GM12878 (cell line): ENCODE data around the gene TRIM61. TPM values are rescaled to one million over a fixed set of nuclear protein-coding genes. Genes with fewer than 3 reads are reported as not detected.

Experiments
- ATAC-seq: fragments of 200-7000 bp; cut with Tn5 transposase; 3 replicates; pipeline ENCODE4 v1.9.1; 2020; ENCODE audit warnings: mild to moderate bottlenecking, moderate library complexity
- BruUV-seq: library from RNA; stranded (reverse); fragments of 400-500 nt; replicated peaks from 2 replicates; lab custom pipeline; 2021; lab: Mats Ljungman, UMichigan
- CTCF ChIA-PET: fragments of 300-600 bp; sonication (Branson Sonifier 250); formaldehyde crosslinking; extraction: SDS; loops from one replicate; lab custom pipeline; 2021; ENCODE audit warnings: inconsistent platforms; lab: Yijun Ruan, JAX
- POLR2A ChIA-PET: fragments of 350-600 bp; formaldehyde crosslinking; extraction: SDS; loops from one replicate; lab custom pipeline; 2021; ENCODE audit warnings: inconsistent platforms; lab: Charles Lee
- RAD21 ChIA-PET: fragments of 300-600 bp; sonication (Branson Sonifier 250); formaldehyde crosslinking; loops from one replicate; lab custom pipeline; 2023; ENCODE audit warnings: antibody characterized with exemption; ENCODE audit not compliant: unreplicated experiment; lab: Charles Lee
- SMC1A ChIA-PET: fragments of 300-600 bp; sonication (Branson Sonifier 250); formaldehyde crosslinking; loops from one replicate; lab custom pipeline; 2023; ENCODE audit not compliant: unreplicated experiment, uncharacterized antibody; lab: Charles Lee
- DNase-seq: peaks from one replicate; pipeline ENCODE4 v3.0.0-alpha.2; 2011; ENCODE audit warnings: low read depth, low spot score
- FAIRE-seq: peaks from 3 replicates; lab custom pipeline; 2011; peaks lifted over from hg19 to GRCh38; lab: Jason Lieb, UNC
- H2AFZ ChIP-seq: 2 replicates; pipeline ENCODE4 v1.6.0; 2011; ENCODE audit warnings: low read depth, low read length, control low read depth; ENCODE audit not compliant: control insufficient read depth
- H3K27ac ChIP-seq: 2 replicates; pipeline ENCODE4 v1.5.1; 2011; ENCODE audit warnings: control low read depth; ENCODE audit not compliant: control insufficient read depth, insufficient read depth
- H3K27me3 ChIP-seq, 2 experiments: replicated peaks in 1 of 2; 2 replicates each; pipeline versions ENCODE4 v1.6.0 to v1.6.1; 2011; ENCODE audit warnings: low read length in 1 of 2; ENCODE audit not compliant: control insufficient read depth in 2 of 2, insufficient read depth in 2 of 2
- H3K36me3 ChIP-seq, 2 experiments: 2 replicates each; pipeline ENCODE4 v1.5.1; 2011; ENCODE audit warnings: low read length in 1 of 2; ENCODE audit not compliant: control insufficient read depth in 2 of 2, insufficient read depth in 2 of 2
- H3K4me1 ChIP-seq: 2 replicates; pipeline ENCODE4 v1.6.1; 2011; ENCODE audit warnings: mild to moderate bottlenecking, low read length, moderate library complexity, mixed read lengths; ENCODE audit not compliant: control insufficient read depth, insufficient read depth
- H3K4me2 ChIP-seq: 2 replicates; pipeline ENCODE4 v1.6.0; 2011; ENCODE audit warnings: control low read depth; ENCODE audit not compliant: control insufficient read depth, insufficient read depth
- H3K4me3 ChIP-seq: fragments of 200-600 bp; sonication (generic); 2 replicates; pipeline ENCODE4 v1.5.1; 2016
- H3K79me2 ChIP-seq: 2 replicates; pipeline ENCODE4 v1.6.0; 2011; ENCODE audit warnings: low read length; ENCODE audit not compliant: control insufficient read depth, insufficient read depth
- H3K9ac ChIP-seq: 2 replicates; pipeline ENCODE4 v1.8.0; 2011; ENCODE audit warnings: low read length, control low read depth, mixed read lengths; ENCODE audit not compliant: control insufficient read depth, insufficient read depth
- H3K9me3 ChIP-seq: replicated peaks from 3 replicates; pipeline ENCODE4 v1.5.1; 2011; ENCODE audit warnings: mild to moderate bottlenecking, low read length; ENCODE audit not compliant: control insufficient read depth, insufficient read depth
- H4K20me1 ChIP-seq: 2 replicates; pipeline ENCODE4 v1.6.0; 2011; ENCODE audit not compliant: control insufficient read depth, insufficient read depth
- CREM ChIP-seq: IDR thresholded peaks from 2 replicates; pipeline ENCODE4 v1.6.1; 2014; ENCODE audit warnings: antibody characterized with exemption, low read depth
- GATAD2B ChIP-seq: fragments of 450-650 bp; conservative IDR thresholded peaks from 2 replicates; pipeline ENCODE4 v1.6.1; 2017; ENCODE audit warnings: low read depth, mild to moderate bottlenecking, moderate library complexity
- IKZF2 ChIP-seq, 2 experiments: fragments of 450-650 bp; IDR thresholded peaks; 2 replicates each; pipeline ENCODE4 v1.6.1; 2017; ENCODE audit warnings: mild to moderate bottlenecking in 2 of 2, moderate library complexity in 2 of 2
- JUND ChIP-seq: IDR thresholded peaks from 2 replicates; pipeline ENCODE4 v1.6.1; 2012; ENCODE audit warnings: low read depth, mild to moderate bottlenecking, low read length, improper control_type of control experiment, moderate library complexity
- MEF2B ChIP-seq: fragments of 450-650 bp; IDR thresholded peaks from 2 replicates; pipeline ENCODE4 v1.6.1; 2018; ENCODE audit warnings: mild to moderate bottlenecking, moderate library complexity; ENCODE audit not compliant: partially characterized antibody, poor library complexity, severe bottlenecking
- MTA2 ChIP-seq: fragments of 450-650 bp; IDR thresholded peaks from 2 replicates; pipeline ENCODE4 v1.6.1; 2016; ENCODE audit warnings: low read depth, mild to moderate bottlenecking, moderate library complexity
- MXI1 ChIP-seq: fragments of 150-350 bp; IDR thresholded peaks from 2 replicates; pipeline ENCODE4 v1.6.1; 2011; ENCODE audit warnings: low read depth, mild to moderate bottlenecking, inconsistent platforms, low read length, improper control_type of control experiment
- PAX8 ChIP-seq: fragments of 450-650 bp; IDR thresholded peaks from 2 replicates; pipeline ENCODE4 v1.6.1; 2017; ENCODE audit warnings: mild to moderate bottlenecking, moderate library complexity
- POLR2A ChIP-seq: IDR thresholded peaks from 2 replicates; pipeline ENCODE4 v1.6.1; 2011; ENCODE audit warnings: low read depth, mild to moderate bottlenecking, low read length
- RELA ChIP-seq: fragments of 450-650 bp; IDR thresholded peaks from 2 replicates; pipeline ENCODE4 v1.8.0; 2014; ENCODE audit warnings: borderline replicate concordance; ENCODE audit not compliant: partially characterized antibody
- RELB ChIP-seq: fragments of 450-650 bp; IDR thresholded peaks from 2 replicates; pipeline ENCODE4 v1.6.1; 2017; ENCODE audit warnings: low read depth, mild to moderate bottlenecking, moderate library complexity
- RUNX3 ChIP-seq: IDR thresholded peaks from 2 replicates; pipeline ENCODE4 v1.6.1; 2012; ENCODE audit warnings: low read length, inconsistent platforms
- SREBF1 ChIP-seq: IDR thresholded peaks from 2 replicates; pipeline ENCODE4 v1.6.1; 2012; ENCODE audit warnings: mild to moderate bottlenecking, low read length
- TCF12 ChIP-seq: IDR thresholded peaks from 2 replicates; pipeline ENCODE4 v1.6.1; 2011; ENCODE audit warnings: low read depth, mild to moderate bottlenecking, low read length
- ZNF217 ChIP-seq: fragments of 450-650 bp; IDR thresholded peaks from 2 replicates; pipeline ENCODE4 v1.6.1; 2017; ENCODE audit warnings: antibody characterized with exemption, mild to moderate bottlenecking
- ZNF24 ChIP-seq: fragments of 450-650 bp; IDR thresholded peaks from 2 replicates; pipeline ENCODE4 v1.6.1; 2017; ENCODE audit warnings: antibody characterized with exemption, mild to moderate bottlenecking
- ZNF622 ChIP-seq: fragments of 450-650 bp; IDR thresholded peaks from 2 replicates; pipeline ENCODE4 v1.6.1; 2017; ENCODE audit warnings: mild to moderate bottlenecking, inconsistent platforms
- WGBS: methylation state at CpG from one replicate; pipeline ENCODE4 v1.1.6; 2016; ENCODE audit warnings: low lambda C conversion rate; ENCODE audit not compliant: insufficient replicate concordance, insufficient coverage; ENCODE audit errors: missing lambda C conversion rate; 5-methylcytosine and 5-hydroxymethylcytosine counted together
- in situ Hi-C: fragments of 300-500 bp; cut with MboI; formaldehyde crosslinking; loops from 9 replicates; pipeline ENCODE4 v1.14.3; 2018; ENCODE audit warnings: mixed read lengths
- intact Hi-C: fragments of 100-400 bp; cut with micrococcal nuclease; formaldehyde crosslinking; loops from one replicate; pipeline ENCODE4 v1.14.2; 2022; ENCODE audit not compliant: unreplicated experiment
- polyA plus RNA-seq, 11 experiments: library from polyadenylated mRNA; depleted of rRNA in 4 of 11; unstranded in 6 of 11; stranded (reverse) in 5 of 11; fragments of >200 nt; fragmentation: Nextera tagmentation in 4 of 11; fragmentation: Illumina TruSeq in 1 of 11; extraction: Ambion mirVana in 4 of 11; extraction: Trizol in 1 of 11; gene quantifications; 1 replicate in 1 of 11; 2 replicates in 10 of 11; pipeline versions ENCODE4 v1.2.1 to v1.2.3, GENCODE V29; 2011 to 2016; ENCODE audit warnings: inconsistent platforms in 2 of 11, missing spikeins in 2 of 11, low read depth in 1 of 11
- total RNA-seq, 4 experiments: library from RNA; depleted of rRNA in 3 of 4; stranded (reverse); fragments of >200 nt in 3 of 4; fragmentation: Illumina TruSeq in 1 of 4; extraction: Trizol in 1 of 4; gene quantifications; 2 replicates each; pipeline versions ENCODE4 v1.2.1 to v1.2.3, GENCODE V29; 2013 to 2021
- TF ChIP-seq, protein P1 (sequence below): fragments of 450-650 bp; IDR thresholded peaks from 2 replicates; pipeline ENCODE4 v1.6.1; 2017; ENCODE audit warnings: mild to moderate bottlenecking, low read depth, inconsistent platforms; ENCODE audit not compliant: poor library complexity, severe bottlenecking
- TF ChIP-seq, protein P2 (sequence below): IDR thresholded peaks from 2 replicates; pipeline ENCODE4 v1.6.1; 2012; ENCODE audit warnings: low read depth, low read length, improper control_type of control experiment
- TF ChIP-seq, protein P3 (sequence below): fragments of 450-650 bp; IDR thresholded peaks from 2 replicates; pipeline ENCODE4 v1.6.1; 2014; ENCODE audit warnings: mild to moderate bottlenecking

Gene TRIM61
- total and polyA plus RNA-seq, 10 of the 15 experiments (the other 5 are each of a cell fraction or from before 2014, with no cell fraction given), result 3.2 to 10.9 (median 5.7) TPM

DNA sequence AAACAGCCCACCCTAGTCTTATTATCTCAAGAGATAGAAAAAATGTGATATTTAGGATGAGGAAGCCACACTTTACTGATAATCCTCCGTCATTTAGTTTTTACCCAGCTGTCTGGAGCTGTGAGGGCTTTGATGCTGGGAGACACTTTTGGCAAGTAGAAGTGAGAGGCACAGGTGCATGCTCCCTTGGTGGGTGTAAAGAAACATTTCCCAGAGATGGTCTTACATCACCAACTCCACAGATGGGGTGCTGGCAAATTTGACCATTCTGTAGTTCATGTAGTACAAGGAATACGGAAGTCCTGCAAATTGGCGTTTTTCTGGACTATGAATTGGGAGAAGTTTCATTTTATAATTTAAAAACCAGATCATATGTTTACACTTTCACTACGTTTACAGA, 28.5 kb downstream of the TRIM61 start:
- no peak for ATAC-seq
- FAIRE-seq, result no peak
- H4K20me1 ChIP-seq, result no peaks in the 10 kb centered on the region
- H3K4me3 ChIP-seq, result no peak overlapping the region
- no peak overlapping the region for H2AFZ ChIP-seq
- no peak overlapping the region for H3K27ac ChIP-seq
- no peaks in the 10 kb centered on the region for H3K27me3 ChIP-seq
- no peaks in the 10 kb centered on the region for H3K79me2 ChIP-seq
- SMC1A ChIA-PET, result interaction anchor here (1.0 to 5.2 kb wide), 4 partner anchors 12 to 179 kb away, joined by 3 to 88 read pairs (median 4); partner anchors contain the start of gene TRIM61
- no TSS peak for BruUV-seq
- intact Hi-C loops (loop anchor here (1.0 kb wide), 1 partner anchor 170 kb away; no protein-coding TSS in a partner anchor), in situ Hi-C loops (loop anchor here (25.0 kb wide), 1 partner anchor 1787 kb away; the partner anchor contains the start of gene NAF1)
- 61% methylated on average over 4 of the region's 4 CpGs for WGBS
- RAD21 ChIA-PET, result interaction anchor here (0.5 to 4.7 kb wide), 5 partner anchors 12 to 182 kb away, joined by 3 to 58 read pairs (median 3); no protein-coding TSS in a partner anchor
- H3K9ac ChIP-seq, result no peak overlapping the region
- TF ChIP-seq, protein P1, sequence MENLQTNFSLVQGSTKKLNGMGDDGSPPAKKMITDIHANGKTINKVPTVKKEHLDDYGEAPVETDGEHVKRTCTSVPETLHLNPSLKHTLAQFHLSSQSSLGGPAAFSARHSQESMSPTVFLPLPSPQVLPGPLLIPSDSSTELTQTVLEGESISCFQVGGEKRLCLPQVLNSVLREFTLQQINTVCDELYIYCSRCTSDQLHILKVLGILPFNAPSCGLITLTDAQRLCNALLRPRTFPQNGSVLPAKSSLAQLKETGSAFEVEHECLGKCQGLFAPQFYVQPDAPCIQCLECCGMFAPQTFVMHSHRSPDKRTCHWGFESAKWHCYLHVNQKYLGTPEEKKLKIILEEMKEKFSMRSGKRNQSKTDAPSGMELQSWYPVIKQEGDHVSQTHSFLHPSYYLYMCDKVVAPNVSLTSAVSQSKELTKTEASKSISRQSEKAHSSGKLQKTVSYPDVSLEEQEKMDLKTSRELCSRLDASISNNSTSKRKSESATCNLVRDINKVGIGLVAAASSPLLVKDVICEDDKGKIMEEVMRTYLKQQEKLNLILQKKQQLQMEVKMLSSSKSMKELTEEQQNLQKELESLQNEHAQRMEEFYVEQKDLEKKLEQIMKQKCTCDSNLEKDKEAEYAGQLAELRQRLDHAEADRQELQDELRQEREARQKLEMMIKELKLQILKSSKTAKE, result no peak
- TF ChIP-seq TCF12 (no peak), ZNF24 (no peak), MEF2B (no peak), MXI1 (no peak), RUNX3 (no peak), MTA2 (no peak), GATAD2B (no peak), POLR2A (no peak), PAX8 (no peak), ZNF217 (no peak), SREBF1 (no peak), CREM (no peak), IKZF2 (IDR thresholded peaks at IDR 0.05) (no peak), RELA (no peak), RELB (no peak), ZNF622 (no peak), JUND (no peak)
- TF ChIP-seq, protein P2, sequence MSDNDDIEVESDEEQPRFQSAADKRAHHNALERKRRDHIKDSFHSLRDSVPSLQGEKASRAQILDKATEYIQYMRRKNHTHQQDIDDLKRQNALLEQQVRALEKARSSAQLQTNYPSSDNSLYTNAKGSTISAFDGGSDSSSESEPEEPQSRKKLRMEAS, result no peak
- TF ChIP-seq, protein P3, sequence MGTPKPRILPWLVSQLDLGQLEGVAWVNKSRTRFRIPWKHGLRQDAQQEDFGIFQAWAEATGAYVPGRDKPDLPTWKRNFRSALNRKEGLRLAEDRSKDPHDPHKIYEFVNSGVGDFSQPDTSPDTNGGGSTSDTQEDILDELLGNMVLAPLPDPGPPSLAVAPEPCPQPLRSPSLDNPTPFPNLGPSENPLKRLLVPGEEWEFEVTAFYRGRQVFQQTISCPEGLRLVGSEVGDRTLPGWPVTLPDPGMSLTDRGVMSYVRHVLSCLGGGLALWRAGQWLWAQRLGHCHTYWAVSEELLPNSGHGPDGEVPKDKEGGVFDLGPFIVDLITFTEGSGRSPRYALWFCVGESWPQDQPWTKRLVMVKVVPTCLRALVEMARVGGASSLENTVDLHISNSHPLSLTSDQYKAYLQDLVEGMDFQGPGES, result no peak
- CTCF ChIA-PET, result interaction anchor here (0.6 to 8.6 kb wide), 12 partner anchors 9 to 182 kb away, joined by 3 to 185 read pairs (median 5); partner anchors contain the start of gene TRIM61
- H3K36me3 ChIP-seq, result no peaks in the 10 kb centered on the region; a peak in 2 of 4 replicates
- POLR2A ChIA-PET, result interaction anchor here (3.3 kb wide), 1 partner anchor 12 kb away, joined by 25 read pairs; no protein-coding TSS in a partner anchor
- DNase-seq, result no peak
- no peaks in the 10 kb centered on the region; the same call in 2 of the 3 replicates for H3K9me3 ChIP-seq
- H3K4me2 ChIP-seq, result no peak overlapping the region
- H3K4me1 ChIP-seq, result no peaks in the 10 kb centered on the region
